HEK293 (cell line): Measurements from ENCODE around the gene CDK14.
A peak's percentile ranks its signal among the peaks of the same experiment; 100 is the strongest.

ENCODE experiments used
- BCL11A ChIP-seq: fragments of 450-650 bp; formaldehyde crosslinking; IDR thresholded peaks from 2 replicates; pipeline ENCODE4 v1.5.1; 2016; ENCODE audit warnings: low read depth, missing biosample characterization, missing genetic modification characterization
- BCL11B ChIP-seq: fragments of 450-650 bp; formaldehyde crosslinking; IDR thresholded peaks from 2 replicates; pipeline ENCODE4 v1.5.1; 2016; ENCODE audit warnings: low read depth, missing biosample characterization, missing genetic modification characterization
- GLI2 ChIP-seq: fragments of 450-650 bp; formaldehyde crosslinking; IDR thresholded peaks from 2 replicates; pipeline ENCODE4; 2017; ENCODE audit warnings: missing biosample characterization, missing genetic modification characterization, low read depth, borderline replicate concordance
- HOXD13 ChIP-seq: sonication (generic); formaldehyde crosslinking; IDR thresholded peaks from 2 replicates; pipeline ENCODE4 v1.8.0; 2022; ENCODE audit warnings: missing genetic modification reagents, borderline replicate concordance
- KLF8 ChIP-seq: fragments of 450-650 bp; formaldehyde crosslinking; IDR thresholded peaks from 2 replicates; pipeline ENCODE4 v1.5.1; 2016; ENCODE audit warnings: missing biosample characterization, missing genetic modification characterization
- PRDM1 ChIP-seq: fragments of 450-650 bp; formaldehyde crosslinking; IDR thresholded peaks from 2 replicates; pipeline ENCODE4; 2016; ENCODE audit warnings: missing biosample characterization, missing genetic modification characterization
- SCRT2 ChIP-seq: fragments of 450-650 bp; formaldehyde crosslinking; IDR thresholded peaks from 2 replicates; pipeline ENCODE4 v1.5.1; 2016; ENCODE audit warnings: missing biosample characterization, missing genetic modification characterization
- SP3 ChIP-seq: fragments of 450-650 bp; formaldehyde crosslinking; IDR thresholded peaks from 2 replicates; pipeline ENCODE4 v1.5.1; 2016; ENCODE audit warnings: missing biosample characterization, missing genetic modification characterization
- ZBTB17 ChIP-seq: fragments of 450-650 bp; formaldehyde crosslinking; IDR thresholded peaks from 2 replicates; pipeline ENCODE4 v1.5.1; 2016; ENCODE audit warnings: missing biosample characterization, missing genetic modification characterization
- ZBTB20 ChIP-seq: fragments of 450-650 bp; formaldehyde crosslinking; IDR thresholded peaks from 2 replicates; pipeline ENCODE4 v1.5.1; 2016; ENCODE audit warnings: missing biosample characterization, missing genetic modification characterization
- ZFHX2 ChIP-seq: fragments of 450-650 bp; formaldehyde crosslinking; conservative IDR thresholded peaks from 2 replicates; pipeline ENCODE4 v1.5.1; 2016; ENCODE audit warnings: missing biosample characterization, missing genetic modification characterization
- ZNF132 ChIP-seq: fragments of 450-650 bp; formaldehyde crosslinking; IDR thresholded peaks from 2 replicates; pipeline ENCODE4 v1.5.1; 2017; ENCODE audit warnings: missing biosample characterization, missing genetic modification characterization, borderline replicate concordance
- ZNF146 ChIP-seq: fragments of 450-650 bp; formaldehyde crosslinking; IDR thresholded peaks from 2 replicates; pipeline ENCODE4 v1.5.1; 2016; ENCODE audit warnings: missing biosample characterization, missing genetic modification characterization
- ZNF274 ChIP-seq, 2 experiments: fragments of 200-500 bp in 1 of 2; fragments of 450-650 bp in 1 of 2; sonication (Bioruptor generic) in 1 of 2; formaldehyde crosslinking in 1 of 2; IDR thresholded peaks; 2 replicates each; pipeline versions ENCODE4 v1.5.1 to v1.6.1; 2014 to 2016; ENCODE audit warnings: borderline replicate concordance in 1 of 2, inconsistent platforms in 1 of 2, low read length in 1 of 2, missing biosample characterization in 1 of 2, missing genetic modification characterization in 1 of 2
- ZNF473 ChIP-seq: fragments of 450-650 bp; formaldehyde crosslinking; IDR thresholded peaks from 2 replicates; pipeline ENCODE4 v1.5.1; 2017; ENCODE audit warnings: missing biosample characterization, missing genetic modification characterization
- ZNF558 ChIP-seq: fragments of 450-650 bp; formaldehyde crosslinking; IDR thresholded peaks from 2 replicates; pipeline ENCODE4 v1.5.1; 2016; ENCODE audit warnings: missing biosample characterization, missing genetic modification characterization
- ZNF596 ChIP-seq: fragments of 450-650 bp; IDR thresholded peaks from 2 replicates; pipeline ENCODE4 v1.5.0; 2018; ENCODE audit warnings: missing biosample characterization, mild to moderate bottlenecking, missing genetic modification characterization, moderate library complexity
- ZNF785 ChIP-seq: fragments of 450-650 bp; formaldehyde crosslinking; IDR thresholded peaks from 2 replicates; pipeline ENCODE4 v1.5.1; 2016; ENCODE audit warnings: missing biosample characterization, missing genetic modification characterization
- ZNF843 ChIP-seq: fragments of 450-650 bp; formaldehyde crosslinking; IDR thresholded peaks from 2 replicates; pipeline ENCODE4 v1.5.1; 2016; ENCODE audit warnings: missing biosample characterization, missing genetic modification characterization
- ZSCAN23 ChIP-seq: fragments of 450-650 bp; formaldehyde crosslinking; IDR thresholded peaks from 2 replicates; pipeline ENCODE4 v1.5.1; 2016; ENCODE audit warnings: missing biosample characterization, missing genetic modification characterization
- ZXDB ChIP-seq: fragments of 450-650 bp; formaldehyde crosslinking; IDR thresholded peaks from 2 replicates; pipeline ENCODE4 v1.5.1; 2016; ENCODE audit warnings: missing biosample characterization, missing genetic modification characterization
- TF ChIP-seq, protein P1 (sequence below): fragments of 450-650 bp; formaldehyde crosslinking; IDR thresholded peaks from 2 replicates; pipeline ENCODE4 v1.5.1; 2016; ENCODE audit warnings: missing biosample characterization, missing genetic modification characterization
- TF ChIP-seq, protein P2 (sequence below): fragments of 450-650 bp; formaldehyde crosslinking; IDR thresholded peaks from 2 replicates; pipeline ENCODE4 v1.5.1; 2016; ENCODE audit warnings: missing biosample characterization, missing genetic modification characterization
- TF ChIP-seq, protein P3 (sequence below): fragments of 450-650 bp; formaldehyde crosslinking; IDR thresholded peaks from 2 replicates; pipeline ENCODE4 v1.5.1; 2017; ENCODE audit warnings: missing biosample characterization, missing genetic modification characterization
- TF ChIP-seq, protein P4 (sequence below): fragments of 450-650 bp; formaldehyde crosslinking; IDR thresholded peaks from 2 replicates; pipeline ENCODE4 v1.5.1; 2016; ENCODE audit warnings: missing biosample characterization, missing genetic modification characterization
- TF ChIP-seq, protein P5 (sequence below): fragments of 450-650 bp; formaldehyde crosslinking; IDR thresholded peaks from 2 replicates; pipeline ENCODE4 v1.5.1; 2017; ENCODE audit warnings: missing biosample characterization, missing genetic modification characterization
- TF ChIP-seq, protein P6 (sequence below): fragments of 450-650 bp; formaldehyde crosslinking; IDR thresholded peaks from 2 replicates; pipeline ENCODE4 v1.5.1; 2016; ENCODE audit warnings: missing biosample characterization, missing genetic modification characterization
- TF ChIP-seq, protein P7 (sequence below): fragments of 450-650 bp; formaldehyde crosslinking; IDR thresholded peaks from 2 replicates; pipeline ENCODE4 v1.5.1; 2016; ENCODE audit warnings: missing biosample characterization, missing genetic modification characterization, low read depth

The CDK14 gene

DNA sequence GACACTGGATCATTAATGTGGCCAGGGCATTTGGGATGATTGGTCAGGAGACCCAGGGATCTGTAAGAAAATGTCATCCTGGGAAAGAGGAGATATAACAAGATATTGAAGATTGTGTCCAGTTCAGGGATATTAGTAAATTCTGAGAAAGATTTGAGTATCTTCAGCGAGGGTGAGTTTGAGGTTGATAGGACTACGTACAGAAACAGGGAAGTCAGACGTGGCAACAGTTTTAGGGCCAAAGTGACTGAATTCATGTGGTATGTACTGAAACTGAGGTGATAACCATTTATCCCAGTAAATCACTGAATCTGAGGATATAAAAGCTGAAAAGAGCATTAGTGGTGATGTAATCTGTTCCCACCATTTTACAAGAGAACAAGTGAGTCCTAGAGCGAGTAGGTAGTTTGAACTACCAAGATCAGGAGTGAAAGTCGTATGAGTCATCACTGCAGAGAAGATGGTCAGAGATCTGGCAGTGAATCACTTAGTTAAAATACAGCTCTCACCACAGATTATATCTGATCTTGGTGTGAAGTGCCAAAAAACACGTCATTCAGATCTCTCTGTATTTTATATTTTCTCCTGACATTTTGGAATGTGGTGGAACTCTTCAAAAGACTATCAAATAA is 220.5 kb downstream of the CDK14 start (continued):
- TF ChIP-seq, protein P1, sequence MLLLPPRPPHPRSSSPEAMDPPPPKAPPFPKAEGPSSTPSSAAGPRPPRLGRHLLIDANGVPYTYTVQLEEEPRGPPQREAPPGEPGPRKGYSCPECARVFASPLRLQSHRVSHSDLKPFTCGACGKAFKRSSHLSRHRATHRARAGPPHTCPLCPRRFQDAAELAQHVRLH (tag by site-specific recombination), result peak; percentile 43; the same call in 1 of the 2 replicates
- TF ChIP-seq, protein P2, sequence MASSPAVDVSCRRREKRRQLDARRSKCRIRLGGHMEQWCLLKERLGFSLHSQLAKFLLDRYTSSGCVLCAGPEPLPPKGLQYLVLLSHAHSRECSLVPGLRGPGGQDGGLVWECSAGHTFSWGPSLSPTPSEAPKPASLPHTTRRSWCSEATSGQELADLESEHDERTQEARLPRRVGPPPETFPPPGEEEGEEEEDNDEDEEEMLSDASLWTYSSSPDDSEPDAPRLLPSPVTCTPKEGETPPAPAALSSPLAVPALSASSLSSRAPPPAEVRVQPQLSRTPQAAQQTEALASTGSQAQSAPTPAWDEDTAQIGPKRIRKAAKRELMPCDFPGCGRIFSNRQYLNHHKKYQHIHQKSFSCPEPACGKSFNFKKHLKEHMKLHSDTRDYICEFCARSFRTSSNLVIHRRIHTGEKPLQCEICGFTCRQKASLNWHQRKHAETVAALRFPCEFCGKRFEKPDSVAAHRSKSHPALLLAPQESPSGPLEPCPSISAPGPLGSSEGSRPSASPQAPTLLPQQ, result peak; percentile 65
- TF ChIP-seq, protein P3, sequence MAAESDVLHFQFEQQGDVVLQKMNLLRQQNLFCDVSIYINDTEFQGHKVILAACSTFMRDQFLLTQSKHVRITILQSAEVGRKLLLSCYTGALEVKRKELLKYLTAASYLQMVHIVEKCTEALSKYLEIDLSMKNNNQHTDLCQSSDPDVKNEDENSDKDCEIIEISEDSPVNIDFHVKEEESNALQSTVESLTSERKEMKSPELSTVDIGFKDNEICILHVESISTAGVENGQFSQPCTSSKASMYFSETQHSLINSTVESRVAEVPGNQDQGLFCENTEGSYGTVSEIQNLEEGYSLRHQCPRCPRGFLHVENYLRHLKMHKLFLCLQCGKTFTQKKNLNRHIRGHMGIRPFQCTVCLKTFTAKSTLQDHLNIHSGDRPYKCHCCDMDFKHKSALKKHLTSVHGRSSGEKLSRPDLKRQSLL (tag by site-specific recombination), result peak; percentile 47; the same call in 1 of the 2 replicates
- TF ChIP-seq ZFHX2 (tag by site-specific recombination) (no peak), ZNF843 (tag by site-specific recombination) (peak; percentile 83), ZNF274 (IDR thresholded peaks at IDR 0.05; ENCODE audit: low read length) (no peak), ZNF274 (tag by site-specific recombination; IDR thresholded peaks at IDR 0.05; ENCODE audit: borderline replicate concordance) (no peak), ZXDB (tag by site-specific recombination) (peak; percentile 76; the same call in 1 of the 2 replicates), KLF8 (peak; percentile 59; the same call in 1 of the 2 replicates), SCRT2 (tag by site-specific recombination) (peak; percentile 37; the same call in 1 of the 2 replicates), PRDM1 (tag by site-specific recombination) (peak; percentile 48; the same call in 1 of the 2 replicates), ZSCAN23 (tag by site-specific recombination) (no peak), ZNF596 (peak; percentile 50; the same call in 1 of the 2 replicates), ZBTB20 (tag by site-specific recombination) (peak; percentile 44; the same call in 1 of the 2 replicates), HOXD13 (CRISPR knock-in tag) (0 out of 2 replicates have a peak, but pooled peaks have one; percentile 65), ZNF473 (tag by site-specific recombination) (no peak), ZNF146 (tag by site-specific recombination) (peak; percentile 17; the same call in 1 of the 2 replicates), GLI2 (tag by site-specific recombination) (no peak), ZNF785 (tag by site-specific recombination) (no peak), ZBTB17 (tag by site-specific recombination) (peak; percentile 67), BCL11B (tag by site-specific recombination) (0 out of 2 replicates have a peak, but pooled peaks have one; percentile 39), ZNF132 (no peak), BCL11A (tag by site-specific recombination) (peak; percentile 88), ZNF558 (tag by site-specific recombination) (0 out of 2 replicates have a peak, but pooled peaks have one; percentile 31), SP3 (tag by site-specific recombination) (peak; percentile 32; the same call in 1 of the 2 replicates)
- TF ChIP-seq, protein P4, sequence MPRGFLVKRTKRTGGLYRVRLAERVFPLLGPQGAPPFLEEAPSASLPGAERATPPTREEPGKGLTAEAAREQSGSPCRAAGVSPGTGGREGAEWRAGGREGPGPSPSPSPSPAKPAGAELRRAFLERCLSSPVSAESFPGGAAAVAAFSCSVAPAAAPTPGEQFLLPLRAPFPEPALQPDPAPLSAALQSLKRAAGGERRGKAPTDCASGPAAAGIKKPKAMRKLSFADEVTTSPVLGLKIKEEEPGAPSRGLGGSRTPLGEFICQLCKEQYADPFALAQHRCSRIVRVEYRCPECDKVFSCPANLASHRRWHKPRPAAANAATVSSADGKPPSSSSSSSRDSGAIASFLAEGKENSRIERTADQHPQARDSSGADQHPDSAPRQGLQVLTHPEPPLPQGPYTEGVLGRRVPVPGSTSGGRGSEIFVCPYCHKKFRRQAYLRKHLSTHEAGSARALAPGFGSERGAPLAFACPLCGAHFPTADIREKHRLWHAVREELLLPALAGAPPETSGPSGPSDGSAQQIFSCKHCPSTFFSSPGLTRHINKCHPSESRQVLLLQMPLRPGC (tag by site-specific recombination), result peak; percentile 44; the same call in 1 of the 2 replicates
- TF ChIP-seq, protein P5, sequence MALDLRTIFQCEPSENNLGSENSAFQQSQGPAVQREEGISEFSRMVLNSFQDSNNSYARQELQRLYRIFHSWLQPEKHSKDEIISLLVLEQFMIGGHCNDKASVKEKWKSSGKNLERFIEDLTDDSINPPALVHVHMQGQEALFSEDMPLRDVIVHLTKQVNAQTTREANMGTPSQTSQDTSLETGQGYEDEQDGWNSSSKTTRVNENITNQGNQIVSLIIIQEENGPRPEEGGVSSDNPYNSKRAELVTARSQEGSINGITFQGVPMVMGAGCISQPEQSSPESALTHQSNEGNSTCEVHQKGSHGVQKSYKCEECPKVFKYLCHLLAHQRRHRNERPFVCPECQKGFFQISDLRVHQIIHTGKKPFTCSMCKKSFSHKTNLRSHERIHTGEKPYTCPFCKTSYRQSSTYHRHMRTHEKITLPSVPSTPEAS (tag by site-specific recombination), result no peak
- TF ChIP-seq, protein P6, sequence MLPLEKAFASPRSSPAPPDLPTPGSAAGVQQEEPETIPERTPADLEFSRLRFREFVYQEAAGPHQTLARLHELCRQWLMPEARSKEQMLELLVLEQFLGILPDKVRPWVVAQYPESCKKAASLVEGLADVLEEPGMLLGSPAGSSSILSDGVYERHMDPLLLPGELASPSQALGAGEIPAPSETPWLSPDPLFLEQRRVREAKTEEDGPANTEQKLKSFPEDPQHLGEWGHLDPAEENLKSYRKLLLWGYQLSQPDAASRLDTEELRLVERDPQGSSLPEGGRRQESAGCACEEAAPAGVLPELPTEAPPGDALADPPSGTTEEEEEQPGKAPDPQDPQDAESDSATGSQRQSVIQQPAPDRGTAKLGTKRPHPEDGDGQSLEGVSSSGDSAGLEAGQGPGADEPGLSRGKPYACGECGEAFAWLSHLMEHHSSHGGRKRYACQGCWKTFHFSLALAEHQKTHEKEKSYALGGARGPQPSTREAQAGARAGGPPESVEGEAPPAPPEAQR (tag by site-specific recombination), result no peak
- TF ChIP-seq, protein P7, sequence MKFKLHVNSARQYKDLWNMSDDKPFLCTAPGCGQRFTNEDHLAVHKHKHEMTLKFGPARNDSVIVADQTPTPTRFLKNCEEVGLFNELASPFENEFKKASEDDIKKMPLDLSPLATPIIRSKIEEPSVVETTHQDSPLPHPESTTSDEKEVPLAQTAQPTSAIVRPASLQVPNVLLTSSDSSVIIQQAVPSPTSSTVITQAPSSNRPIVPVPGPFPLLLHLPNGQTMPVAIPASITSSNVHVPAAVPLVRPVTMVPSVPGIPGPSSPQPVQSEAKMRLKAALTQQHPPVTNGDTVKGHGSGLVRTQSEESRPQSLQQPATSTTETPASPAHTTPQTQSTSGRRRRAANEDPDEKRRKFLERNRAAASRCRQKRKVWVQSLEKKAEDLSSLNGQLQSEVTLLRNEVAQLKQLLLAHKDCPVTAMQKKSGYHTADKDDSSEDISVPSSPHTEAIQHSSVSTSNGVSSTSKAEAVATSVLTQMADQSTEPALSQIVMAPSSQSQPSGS (tag by site-specific recombination), result peak; percentile 93
